GM21447 (cell line): Measurements from ENCODE around the gene MCM3.

Source experiments
- ATAC-seq: cut with Tn5 transposase; IDR thresholded peaks from one replicate; pipeline ENCODE4 v1.9.1; 2021; ENCODE audit not compliant: unreplicated experiment

The MCM3 gene

DNA sequence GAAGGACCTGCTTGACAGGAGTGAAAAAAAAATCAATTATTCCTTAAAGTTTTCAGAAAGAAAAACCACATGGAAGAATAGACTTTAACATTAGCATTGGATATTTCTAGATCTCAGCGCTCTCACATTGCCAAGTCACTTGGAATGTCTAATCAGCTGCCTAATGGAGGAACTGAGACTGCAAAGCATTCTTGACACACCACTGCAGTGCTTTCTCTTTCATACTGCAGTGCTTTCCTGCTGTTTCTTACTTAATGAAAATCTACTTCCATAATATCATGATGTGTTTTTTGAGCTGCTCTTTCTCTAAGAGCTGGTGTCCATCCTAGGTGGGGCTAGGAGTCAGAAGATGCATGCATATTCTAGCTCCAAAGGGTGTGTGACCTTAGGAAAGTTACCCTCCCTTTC is 20.4 kb upstream of the MCM3 start:
- peak; percentile 55 for ATAC-seq

DNA sequence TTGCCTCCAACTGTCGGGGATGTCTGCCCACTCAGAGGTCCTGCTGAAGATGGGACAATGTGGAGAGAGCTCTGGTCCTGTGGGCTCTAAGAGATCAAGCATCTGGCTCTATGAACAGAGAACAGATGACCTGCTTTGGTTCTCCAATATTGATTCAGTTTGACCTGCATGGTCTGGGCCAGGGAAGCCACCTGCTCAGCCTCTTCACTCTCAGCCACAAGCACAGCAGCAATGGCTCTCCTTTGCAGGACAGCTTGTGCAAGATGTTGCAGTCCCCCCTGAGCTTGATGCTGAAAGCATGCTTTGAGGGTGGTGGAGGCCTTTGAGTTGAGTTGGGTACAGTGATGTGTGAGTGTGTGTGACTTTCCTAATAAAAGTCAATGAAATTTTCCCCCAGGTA is 18.6 kb upstream of the MCM3 start:
- ATAC-seq, result no peak

DNA sequence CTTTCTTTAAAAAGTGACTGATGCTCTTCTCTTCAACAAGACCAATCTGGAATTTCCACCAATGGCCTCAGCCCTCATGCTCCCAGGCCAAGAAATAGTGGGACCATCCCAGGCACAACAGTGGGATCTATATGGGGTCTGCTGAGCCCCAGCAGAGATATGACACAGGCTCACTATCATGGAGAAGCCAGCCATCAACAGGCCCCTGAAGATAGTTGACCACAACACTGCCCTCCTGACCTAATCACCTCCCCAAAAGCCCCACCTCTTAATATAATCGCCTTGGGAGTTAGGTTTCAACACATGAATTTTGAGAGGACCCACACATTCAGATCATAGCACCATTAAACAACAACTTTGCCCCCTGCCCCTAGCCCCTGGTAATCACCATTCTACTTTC is 16.8 kb upstream of the MCM3 start:
- no peak for ATAC-seq

DNA sequence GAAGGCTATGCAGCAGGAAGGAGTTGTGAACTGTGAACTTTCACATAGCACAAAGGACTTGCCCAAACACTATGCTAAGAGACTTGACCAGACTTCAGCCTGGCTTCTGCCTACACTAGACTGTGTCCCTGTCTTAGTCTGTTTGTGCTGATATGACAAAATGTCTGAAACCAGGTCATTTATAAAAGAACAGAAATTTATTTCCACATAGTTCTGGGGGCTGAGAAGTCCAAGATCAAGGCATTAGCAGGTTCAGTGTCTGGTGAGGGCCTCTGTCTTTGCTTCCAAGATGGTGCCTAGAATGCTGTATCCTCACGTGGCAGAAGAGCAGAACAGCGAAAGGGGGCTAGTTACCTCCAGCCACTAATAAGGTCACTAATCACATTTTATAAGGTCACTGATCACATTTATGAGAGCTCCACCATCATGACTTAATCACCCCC is 16.0 kb upstream of the MCM3 start:
- no peak for ATAC-seq

DNA sequence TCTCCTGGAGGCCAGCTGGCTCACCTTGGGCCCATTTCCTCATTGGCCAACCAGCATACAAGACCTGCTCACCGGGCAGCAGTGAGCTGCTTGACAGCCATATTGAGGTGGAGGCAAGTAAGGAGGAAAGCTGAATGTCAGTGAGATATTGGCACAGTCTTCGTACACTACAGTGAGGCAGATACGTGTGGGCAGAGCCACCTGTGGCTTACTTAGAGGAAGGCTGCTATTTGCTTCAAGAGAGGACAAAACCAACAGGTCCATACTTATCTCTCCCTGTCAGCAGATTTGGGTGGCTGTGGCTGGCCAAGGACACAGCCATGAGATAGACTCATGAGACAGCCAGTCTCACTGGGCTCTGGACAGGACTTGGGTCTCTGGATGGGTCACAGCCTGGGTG is 15.1 kb upstream of the MCM3 start:
- no peak for ATAC-seq

DNA sequence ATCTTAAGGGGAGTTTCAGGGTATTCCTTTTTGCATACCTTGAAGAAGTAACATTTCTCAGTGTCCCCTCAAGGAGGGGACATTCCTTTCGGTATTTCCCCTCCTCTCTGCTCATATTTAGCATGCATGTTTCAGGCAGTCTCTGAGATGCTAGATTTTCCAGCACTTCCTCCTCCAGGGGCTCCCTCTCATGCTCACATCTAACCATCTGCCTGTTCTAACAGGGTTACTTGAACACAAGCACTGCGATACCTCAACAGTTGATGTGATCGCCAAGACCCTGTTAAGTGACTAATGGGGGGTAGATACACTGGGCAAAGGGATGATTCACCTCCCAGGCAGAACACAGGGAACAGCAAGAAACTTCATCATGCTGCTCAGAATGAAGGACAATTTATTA is 12.9 kb upstream of the MCM3 start:
- ATAC-seq, result peak; percentile 44

DNA sequence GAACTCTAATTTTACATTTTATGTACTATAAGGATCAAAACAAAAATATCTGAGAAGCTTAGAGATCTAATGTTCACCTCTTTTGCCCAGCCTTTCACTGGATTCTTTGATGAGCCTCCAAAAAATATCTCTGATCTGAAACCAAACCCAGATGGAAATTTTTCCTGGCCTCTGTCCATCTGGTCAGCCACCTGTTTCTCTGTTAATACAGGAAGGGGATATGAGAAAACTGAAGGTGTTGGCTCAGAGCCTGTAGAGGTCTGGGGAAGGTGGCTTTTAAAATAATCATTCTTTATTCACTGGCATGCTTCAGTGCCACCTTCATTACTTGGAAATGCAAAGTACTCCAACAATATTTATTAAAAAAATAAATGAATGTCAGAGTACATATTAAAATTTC is 8.5 kb upstream of the MCM3 start:
- ATAC-seq, result no peak

DNA sequence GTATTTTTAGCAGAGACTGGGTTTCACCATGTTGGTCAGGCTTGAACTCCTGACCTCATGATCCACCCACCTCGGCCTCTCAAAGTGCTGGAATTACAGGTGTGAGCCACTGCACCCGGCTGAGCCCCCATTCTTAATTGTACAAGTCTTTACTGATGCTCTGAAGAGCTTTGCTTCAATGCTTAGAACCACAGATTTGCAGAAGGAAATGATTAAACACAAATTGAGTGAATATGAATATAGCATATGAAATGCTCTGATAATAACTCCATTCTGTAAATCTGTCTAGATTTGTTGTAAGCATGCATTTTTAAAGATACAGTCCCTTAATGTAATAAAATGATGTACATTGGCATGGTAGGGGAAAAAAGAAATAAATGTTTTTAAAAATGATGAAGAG is 4.3 kb upstream of the MCM3 start:
- ATAC-seq, result no peak

DNA sequence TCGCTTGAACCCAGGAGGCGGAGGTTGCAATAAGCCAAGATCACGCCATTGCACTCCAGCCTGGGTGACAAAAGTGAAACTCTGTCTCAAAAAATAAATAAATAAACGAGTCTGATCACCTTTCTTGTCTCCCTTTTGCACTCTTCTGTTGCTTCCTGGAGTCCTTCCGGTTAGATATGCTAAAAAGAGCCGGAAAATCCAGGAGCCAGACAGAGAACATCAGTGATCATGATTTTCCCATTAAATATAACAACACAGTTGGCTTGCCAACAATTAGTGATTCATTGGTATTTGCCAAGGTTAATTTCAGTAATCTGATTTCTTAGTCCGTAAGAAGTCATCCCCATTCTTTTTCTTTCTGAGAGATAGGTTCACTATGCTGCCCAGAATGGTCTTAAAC is 3.7 kb upstream of the MCM3 start:
- no peak for ATAC-seq

DNA sequence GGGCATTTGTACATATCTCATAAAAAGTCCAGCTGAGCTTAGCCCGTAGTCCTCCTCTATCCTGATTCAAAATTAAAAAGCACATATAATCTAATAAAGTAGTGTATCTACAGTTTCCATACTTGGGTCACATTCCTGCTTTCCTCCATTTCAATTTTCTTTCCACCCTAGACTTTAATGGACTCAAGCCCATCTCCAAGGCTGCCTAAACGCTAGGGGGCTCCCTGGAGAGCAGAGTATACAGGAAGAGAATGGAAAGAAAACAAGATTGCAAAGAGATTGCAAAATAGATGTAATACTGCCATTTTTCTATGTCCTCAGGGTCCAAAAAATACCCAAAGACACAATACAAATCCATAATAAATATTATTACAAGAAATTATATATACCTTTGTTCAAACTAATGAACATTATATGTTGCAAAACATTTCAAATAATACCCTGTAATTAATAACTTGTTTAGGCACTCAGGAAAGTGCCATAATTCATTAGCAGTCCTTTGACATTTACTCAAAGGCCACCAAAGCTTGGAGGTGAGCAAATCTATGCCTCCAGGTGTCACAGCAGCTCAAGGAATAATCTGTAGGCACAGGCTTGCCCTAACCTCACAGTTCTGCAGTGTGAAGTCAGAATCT is 2.4 kb upstream of the MCM3 start:
- ATAC-seq, result no peak

DNA sequence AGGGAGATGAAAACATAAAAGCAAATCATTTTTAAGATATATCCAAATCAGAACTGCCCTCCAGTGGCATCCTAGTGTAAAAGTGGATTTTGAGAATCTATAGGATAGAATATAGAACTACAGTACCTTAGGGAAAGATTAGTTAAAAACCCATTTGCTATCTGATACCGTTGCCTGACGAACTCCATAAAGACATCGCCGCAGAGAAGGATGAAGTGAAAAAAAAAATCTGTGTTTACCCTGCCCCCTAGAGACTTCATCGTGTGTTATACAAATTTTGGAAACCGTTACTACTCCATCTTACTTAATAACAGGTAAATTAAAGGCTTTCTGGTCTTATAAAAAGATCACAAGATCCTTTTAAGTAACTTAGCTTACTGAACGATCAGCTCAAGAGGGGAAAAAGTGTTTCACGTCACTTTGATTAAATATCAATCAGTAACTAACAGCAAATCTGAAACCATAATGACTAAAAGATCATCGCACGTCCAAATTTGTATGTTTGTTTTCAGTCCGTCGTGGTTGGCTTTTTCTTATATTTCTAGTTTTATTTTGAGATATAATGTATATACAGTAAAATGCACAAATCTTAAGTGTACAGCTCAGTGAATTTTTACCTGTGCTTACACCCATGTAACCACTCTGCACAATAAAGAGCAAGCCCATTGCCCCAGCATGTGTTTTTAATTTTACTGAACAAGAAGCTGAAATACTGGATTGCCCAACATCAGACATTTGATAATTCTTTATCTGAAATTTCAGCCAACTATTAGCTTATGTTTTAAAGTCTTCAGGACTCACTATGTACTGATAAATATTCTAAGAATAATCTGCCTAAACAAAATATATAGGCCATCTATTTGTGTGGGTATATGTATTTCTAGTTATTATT is 881 bp upstream of the MCM3 start:
- ATAC-seq, result no peak

DNA sequence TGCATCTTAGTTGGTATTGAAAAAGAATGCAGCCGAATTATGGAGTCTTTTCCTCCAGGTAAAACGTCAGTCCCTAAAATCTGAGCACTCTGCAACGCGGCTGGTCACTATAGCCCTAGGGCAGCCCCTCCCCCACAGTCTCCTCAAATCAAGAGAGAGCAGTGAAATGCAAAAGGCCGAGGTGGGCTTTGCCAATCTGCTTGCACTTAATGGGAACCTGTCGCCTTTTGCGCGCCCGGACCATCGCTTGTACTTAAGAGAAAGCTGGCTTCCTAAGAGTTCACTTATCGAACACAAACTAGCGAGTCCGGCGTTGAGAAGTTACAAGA is 447 bp downstream of the MCM3 start:
- no peak for ATAC-seq

DNA sequence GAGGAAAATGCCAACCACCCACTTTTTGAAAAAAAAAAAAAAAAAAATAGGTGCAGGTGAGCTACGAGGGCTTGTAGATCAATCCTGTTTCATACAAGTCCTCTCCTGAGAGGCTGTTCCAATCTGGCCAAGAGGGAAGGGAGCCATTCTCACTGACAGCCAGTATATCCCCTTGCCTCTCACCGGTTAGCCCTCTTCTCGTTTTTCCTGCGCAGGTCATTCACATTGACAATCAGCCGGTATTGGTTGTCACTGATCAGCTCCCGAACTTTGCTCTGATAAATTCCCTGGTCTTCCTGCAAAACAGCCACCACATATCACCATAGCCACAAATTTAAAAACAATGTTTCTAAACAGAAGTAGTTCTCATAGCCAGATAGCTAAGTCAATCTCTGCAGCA is 1.4 kb downstream of the MCM3 start:
- ATAC-seq, result no peak

DNA sequence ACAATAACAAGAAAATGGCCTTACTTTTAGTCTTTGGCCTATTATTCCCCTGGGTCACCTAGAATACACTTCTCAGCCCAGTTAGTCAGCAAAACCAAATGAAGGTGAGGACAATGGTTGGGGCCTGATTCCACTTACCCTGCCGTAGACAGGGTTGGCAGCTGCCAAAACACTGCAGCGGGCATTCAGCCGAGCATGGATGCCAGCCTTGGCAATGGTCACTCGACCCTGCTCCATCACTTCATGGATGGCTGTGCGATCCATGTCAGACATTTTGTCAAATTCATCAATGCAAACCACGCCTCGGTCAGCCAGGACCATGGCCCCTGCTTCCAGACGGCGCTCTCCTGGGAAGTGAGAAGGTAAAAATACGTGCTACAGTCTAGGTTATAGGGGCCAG is 8.4 kb downstream of the MCM3 start:
- no peak for ATAC-seq

DNA sequence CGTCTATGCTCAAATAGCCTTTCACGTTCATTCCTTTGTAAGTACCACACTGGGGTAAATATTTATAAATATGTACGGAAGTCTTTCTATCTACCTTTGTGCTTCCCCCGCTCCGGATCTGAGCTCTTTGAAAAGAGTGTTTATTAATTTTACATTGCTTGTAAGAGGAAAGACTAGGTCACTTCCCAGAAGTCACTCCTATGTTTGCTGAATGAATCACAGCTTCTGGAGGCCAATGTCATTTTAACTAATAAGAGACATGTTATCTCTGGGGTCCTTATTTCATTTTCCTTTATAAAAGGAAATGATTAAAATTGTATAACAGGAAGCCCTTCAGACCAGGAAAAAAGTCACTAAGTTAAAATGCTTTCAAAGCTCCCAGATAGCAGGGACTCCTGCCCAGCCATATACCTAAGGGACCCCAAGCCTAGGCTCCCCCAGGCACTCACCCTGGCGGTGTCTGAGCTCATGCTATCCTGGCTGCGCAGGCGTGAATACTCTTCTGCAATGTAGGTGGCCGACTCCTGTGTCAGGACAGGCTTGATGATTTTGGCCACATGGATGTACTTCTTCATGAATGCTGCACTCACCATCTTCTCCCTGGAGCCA is 12.6 kb downstream of the MCM3 start:
- ATAC-seq, result no peak

DNA sequence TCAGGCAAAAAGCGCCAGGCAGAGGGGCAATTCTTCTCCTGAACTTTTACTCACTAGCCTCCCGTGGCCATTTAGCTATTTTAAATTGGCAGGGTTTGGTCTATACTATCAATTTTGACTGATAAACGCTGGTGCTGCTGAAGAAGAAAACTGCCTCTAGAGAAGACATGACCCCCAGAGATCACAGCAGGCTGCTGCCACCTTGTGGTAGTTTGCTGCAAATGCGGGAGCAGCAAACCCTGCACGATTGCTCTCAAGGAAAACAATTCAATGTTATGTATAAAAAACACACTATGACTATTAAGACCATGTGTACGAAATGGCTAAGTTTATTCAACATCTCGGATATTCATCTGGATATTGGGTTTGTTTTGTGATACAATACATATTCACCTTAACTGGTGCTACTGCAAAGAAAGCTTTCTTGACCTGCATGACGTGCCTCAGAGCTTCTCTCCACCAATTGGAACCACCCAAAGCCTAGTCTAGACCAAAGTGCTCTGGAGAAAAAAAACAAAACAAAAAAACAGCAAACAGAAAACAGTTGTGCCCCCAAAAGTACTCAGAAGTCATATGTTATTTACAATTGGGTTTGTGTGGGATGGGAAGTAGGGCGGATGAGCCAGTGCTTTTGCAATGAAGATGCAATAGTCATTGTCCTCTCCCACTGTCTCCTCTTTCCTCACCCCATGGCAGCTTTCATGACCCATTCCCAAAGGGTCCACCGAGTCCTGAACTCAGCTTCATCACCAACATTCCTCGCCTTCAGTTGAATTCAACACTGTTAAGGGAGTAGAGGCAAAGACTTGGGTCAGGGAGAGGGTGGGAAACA is 20.6 kb downstream of the MCM3 start:
- ATAC-seq, result peak; percentile 63

DNA sequence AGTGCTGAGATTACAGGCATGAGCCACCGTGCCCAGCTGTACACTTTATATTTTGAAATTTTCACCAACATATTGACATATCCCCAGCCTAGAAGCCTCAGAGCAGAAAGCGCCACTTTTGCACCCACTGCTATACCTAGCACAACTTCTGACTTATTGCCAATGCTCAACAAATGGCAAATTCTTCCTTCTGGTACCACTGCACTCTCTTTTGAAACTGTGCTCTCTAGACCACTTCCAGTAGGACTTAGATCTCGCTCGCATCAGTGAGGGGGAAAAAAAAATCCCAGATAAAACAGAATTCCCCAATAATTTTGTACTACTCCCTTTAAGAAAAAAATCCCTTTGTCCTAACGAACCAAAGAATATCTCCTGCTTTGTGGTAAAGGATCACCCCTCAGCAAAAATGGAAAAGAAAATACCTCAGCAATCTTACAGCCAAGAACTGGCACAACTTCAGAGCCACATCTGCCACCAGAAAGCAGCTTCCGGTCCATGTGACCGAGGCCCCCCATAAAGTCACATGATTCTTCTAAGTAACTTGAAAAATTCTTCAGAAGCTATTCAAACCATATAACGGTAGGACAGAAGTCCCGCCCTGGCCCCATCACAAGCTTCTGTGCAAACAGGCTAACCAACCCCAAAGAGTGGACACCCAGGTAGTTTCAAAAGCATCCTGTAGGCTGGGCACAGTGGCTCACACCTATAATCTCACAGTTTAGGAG is 21.8 kb downstream of the MCM3 start:
- ATAC-seq, result no peak

DNA sequence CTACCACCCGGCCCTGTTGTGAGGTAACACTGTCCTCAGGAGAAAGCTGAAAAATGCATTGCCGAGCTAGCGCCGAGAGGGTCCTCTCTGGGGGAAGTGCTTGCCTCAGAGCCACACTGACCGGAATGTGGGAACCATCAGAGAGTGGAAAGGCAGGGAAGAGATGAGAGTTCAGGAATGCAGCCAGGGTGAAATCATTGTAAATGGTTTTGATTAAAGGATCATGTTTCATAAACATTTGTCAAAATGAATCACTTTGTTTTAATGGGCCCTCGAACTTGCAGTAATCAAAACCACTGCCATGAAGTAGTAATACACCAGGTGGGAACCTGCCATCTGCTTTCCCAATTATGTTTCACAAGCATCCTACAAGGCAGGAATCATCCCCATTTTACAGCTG is 23.3 kb downstream of the MCM3 start:
- ATAC-seq, result no peak

DNA sequence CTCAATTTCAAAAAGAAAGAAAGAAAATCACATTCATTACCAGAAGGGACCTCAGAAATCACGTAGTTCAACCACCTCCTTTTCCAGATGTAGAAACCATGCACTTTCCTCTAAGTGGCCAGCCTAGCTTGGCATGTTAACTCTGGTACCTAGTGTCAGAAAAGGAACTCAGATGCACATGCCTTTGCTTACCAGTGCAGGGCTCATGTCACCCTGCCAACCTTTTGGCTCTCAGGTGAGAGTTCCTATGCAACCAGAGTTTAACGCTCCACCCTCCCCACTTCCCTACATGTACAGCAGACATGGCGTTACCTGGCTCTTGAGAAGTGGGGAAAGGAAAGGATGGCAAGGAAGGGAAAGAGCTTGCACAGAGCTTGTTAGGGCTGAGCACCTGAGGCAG is 23.9 kb downstream of the MCM3 start:
- no peak for ATAC-seq

DNA sequence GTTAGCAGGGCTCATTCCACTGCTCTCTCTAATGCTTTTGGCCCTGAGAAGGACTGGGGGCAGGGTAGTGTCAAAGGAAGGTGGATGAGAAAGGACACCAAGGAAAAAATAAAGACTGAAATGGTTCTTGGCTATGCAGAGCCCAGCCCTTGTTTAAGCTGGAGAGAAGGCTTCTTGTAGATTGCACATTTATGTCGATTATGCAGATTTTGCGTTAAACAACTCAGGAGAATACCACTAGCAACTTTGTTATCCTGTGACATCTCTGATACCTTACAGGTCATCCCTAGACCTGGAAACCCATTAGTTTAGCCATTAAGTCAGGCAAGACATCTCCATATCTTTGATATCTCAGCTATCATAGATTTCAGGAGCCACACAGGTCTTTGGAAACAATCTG is 29.1 kb downstream of the MCM3 start:
- ATAC-seq, result no peak
